Stimulated activated memory B cell treated with anti-CD40 and anti-IgM and Interleukin-4, amounts not matched to agents 10 μg/mL and 1 μg/mL and 100 μg/mL, for 72 hours (primary cell): ENCODE results near the gene ZNF235.
"Not testable (repeated sequence)": the region's sequence is repeated elsewhere in the genome, so short reads cannot be mapped to it uniquely, and the experiment has no call there.

ENCODE experiments used
- ATAC-seq: fragments of 150-1000 bp; cut with Tn5 transposase; 2 replicates; pipeline ENCODE4 v1.10.0; 2021
- H3K27ac Mint-ChIP-seq: one replicate; pipeline ENCODE4 v1.8.0; 2022; ENCODE audit warnings: mild to moderate bottlenecking, mixed read lengths
- H3K27me3 Mint-ChIP-seq: one replicate; pipeline ENCODE4 v1.8.0; 2022; ENCODE audit warnings: mixed read lengths
- H3K36me3 Mint-ChIP-seq: one replicate; pipeline ENCODE4 v1.8.0; 2022; ENCODE audit warnings: mixed read lengths
- H3K4me1 Mint-ChIP-seq: one replicate; pipeline ENCODE4 v1.8.0; 2022; ENCODE audit warnings: mixed read lengths
- H3K4me3 Mint-ChIP-seq: one replicate; pipeline ENCODE4 v1.8.0; 2022; ENCODE audit warnings: mild to moderate bottlenecking, moderate library complexity, mixed read lengths
- H3K9me3 Mint-ChIP-seq: one replicate; pipeline ENCODE4 v1.8.0; 2022; ENCODE audit warnings: mixed read lengths

Gene ZNF235

DNA sequence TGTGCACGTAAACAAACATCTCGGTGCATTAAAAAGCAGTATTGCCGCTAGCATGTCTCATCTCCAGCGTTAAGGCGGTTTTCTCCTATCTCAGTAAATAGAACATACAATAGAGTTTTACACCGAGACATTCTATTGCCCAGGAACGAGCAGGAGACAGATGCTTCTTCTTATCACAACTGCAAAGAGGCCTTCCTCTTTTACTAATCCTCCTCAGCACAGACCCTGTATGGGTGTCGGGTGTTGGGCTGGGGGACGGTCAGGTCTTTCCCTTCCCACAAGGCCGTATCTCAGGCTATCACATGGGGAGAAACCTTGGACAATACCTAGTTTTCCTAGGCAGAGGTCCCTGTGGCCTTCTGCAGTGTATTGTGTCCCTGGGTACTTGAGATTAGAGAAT is 23.9 kb downstream of the ZNF235 start:
- Mint-ChIP-seq H3K9me3 (peaks cover 38% of the 10 kb centered on the region), H3K36me3 (peaks cover 81% of the 10 kb centered on the region), H3K27ac (no peak overlapping the region), H3K4me1 (no peaks in the 10 kb centered on the region), H3K27me3 (no peaks in the 10 kb centered on the region), H3K4me3 (no peak overlapping the region)
- ATAC-seq: no peak

DNA sequence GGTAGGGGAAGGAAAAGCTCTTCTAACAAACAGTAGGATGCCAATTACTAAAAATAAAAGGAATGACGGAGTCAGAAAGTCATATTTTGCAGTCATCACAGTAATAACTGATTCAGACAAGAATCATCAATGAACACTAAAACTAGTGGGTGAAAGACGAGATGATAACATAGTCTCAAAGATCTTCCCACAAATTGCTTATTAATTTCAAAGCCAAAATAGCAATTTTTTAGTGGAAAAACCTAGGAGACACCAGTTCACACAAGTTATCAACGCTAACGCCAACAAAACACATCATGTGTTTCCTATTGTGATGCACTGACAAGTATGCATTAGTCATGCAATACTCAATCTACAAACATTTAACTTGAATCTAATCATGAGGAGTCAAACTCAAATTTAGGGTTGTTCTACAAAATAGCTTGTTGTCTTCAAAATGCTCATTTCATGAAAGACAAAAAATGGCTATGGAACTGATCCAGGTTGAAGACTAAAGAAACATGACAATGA is 26.6 kb downstream of the ZNF235 start:
- Mint-ChIP-seq H3K4me1 (no peaks in the 10 kb centered on the region), H3K27ac (no peak overlapping the region), H3K27me3 (no peaks in the 10 kb centered on the region), H3K4me3 (no peak overlapping the region), H3K36me3 (peaks cover 84% of the 10 kb centered on the region), H3K9me3 (peaks cover 41% of the 10 kb centered on the region)
- no peak for ATAC-seq

DNA sequence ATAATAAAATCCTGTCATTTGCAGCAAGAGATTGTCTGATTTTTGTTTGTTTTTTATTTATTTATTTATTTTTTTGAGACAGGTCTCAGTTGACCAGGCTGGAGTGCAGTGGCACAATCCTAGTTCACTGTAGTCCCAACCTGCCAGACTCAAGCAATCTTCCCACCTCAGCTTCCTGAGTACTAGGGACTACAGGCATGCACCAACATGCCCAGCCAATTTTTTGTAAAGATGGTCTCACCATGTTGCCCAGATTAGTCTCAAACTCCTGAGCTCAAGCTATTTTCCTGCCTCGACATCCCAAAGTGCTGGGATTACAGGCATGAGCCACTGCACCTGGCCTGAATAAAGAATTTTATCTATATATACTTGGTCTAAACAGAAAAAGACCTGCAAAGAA is 27.5 kb downstream of the ZNF235 start:
- Mint-ChIP-seq H3K4me3 (no peak overlapping the region), H3K9me3 (peaks cover 39% of the 10 kb centered on the region), H3K36me3 (peaks cover 84% of the 10 kb centered on the region), H3K4me1 (no peaks in the 10 kb centered on the region), H3K27me3 (no peaks in the 10 kb centered on the region), H3K27ac (no peak overlapping the region)
- no peak for ATAC-seq

DNA sequence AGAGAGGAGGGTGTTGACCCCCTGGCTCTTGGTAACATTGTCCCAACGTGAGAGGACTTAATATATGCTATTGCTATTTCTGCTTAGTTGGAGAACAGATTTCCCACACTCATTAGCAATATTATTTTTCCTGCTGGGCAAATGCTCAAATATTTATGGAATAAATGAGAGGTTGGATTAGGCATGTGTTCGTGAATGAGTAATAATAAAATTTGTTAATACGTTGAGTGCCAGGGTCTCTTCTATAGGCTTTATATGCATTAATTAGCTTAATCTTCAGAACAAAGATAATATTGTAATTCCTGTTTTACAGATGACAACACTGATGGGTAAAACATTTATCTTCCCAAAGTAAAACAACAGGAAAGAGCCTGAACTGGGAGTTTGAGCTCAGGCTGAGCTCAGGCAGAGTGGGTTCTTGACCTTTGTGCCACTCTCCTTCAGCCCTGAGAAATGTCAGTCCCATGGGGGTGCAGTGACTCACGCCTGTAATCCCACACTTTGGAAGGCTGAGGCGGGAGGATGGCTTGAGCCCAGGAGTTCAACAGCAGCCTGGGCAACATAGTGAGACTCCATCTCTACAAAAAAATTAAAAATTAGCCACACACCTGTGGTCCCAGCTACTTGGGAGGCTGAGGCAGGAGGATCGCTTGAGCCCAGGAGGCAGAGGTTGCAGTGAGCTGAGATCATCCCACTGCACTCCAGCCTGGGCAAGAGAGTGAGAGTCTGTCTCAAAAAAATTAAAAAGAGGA is 44.0 kb downstream of the ZNF235 start:
- H3K9me3 Mint-ChIP-seq: peaks cover 42% of the 10 kb centered on the region
- peaks cover 50% of the 10 kb centered on the region for H3K36me3 Mint-ChIP-seq
- peak overlapping the region; percentile 77 for H3K27ac Mint-ChIP-seq
- H3K27me3 Mint-ChIP-seq: no peaks in the 10 kb centered on the region
- peaks cover 14% of the 10 kb centered on the region for H3K4me1 Mint-ChIP-seq
- ATAC-seq: no peak
- H3K4me3 Mint-ChIP-seq: peak overlapping the region; percentile 72

DNA sequence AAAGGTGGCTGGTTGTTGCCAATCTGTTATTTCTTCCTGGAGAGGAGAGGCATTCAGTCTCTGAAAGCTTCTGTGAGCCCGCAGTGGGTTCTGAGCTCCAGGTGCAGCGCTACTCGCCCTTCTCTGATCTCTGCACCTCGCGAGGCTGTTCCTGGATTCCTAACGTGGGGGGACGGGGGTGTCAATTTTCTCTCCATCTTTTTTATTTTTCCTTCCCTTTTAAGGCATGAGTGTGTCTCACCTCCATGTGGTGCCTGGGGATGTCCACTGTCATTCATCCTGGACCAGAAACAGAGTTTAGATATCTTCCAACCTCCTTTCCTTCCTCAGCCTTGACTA is 44.5 kb downstream of the ZNF235 start:
- peaks cover 50% of the 10 kb centered on the region for H3K36me3 Mint-ChIP-seq
- H3K4me3 Mint-ChIP-seq: peak overlapping the region; percentile 72
- peak overlapping the region; percentile 77 for H3K27ac Mint-ChIP-seq
- H3K4me1 Mint-ChIP-seq: peaks cover 14% of the 10 kb centered on the region
- no peaks in the 10 kb centered on the region for H3K27me3 Mint-ChIP-seq
- no peak for ATAC-seq
- H3K9me3 Mint-ChIP-seq: peaks cover 46% of the 10 kb centered on the region

DNA sequence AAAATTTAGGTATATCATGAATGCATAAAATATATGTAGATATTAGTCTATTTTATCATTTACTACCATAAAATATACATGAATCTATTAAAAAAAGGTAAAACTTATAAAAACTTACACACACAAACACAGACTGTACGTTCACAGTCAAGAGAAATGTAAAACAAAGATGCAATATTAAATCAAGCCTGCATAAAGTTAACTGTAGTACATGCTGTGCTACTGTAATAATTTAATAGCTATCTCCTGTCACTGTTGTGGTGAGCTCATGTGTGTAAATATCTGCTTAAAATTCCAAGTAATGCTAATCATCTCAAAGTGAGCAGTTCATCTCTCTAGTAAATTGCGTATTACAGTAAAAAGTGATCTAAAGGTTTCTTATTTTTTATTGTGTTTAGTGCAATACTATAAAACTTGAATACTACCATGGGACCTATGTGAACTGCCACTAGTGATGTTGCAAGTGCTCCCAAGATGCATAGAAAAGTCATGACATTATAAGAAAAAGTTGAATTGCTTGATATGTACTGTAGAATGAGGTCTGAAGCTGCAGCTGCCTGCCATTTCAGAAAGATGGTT is 45.9 kb downstream of the ZNF235 start:
- H3K36me3 Mint-ChIP-seq: peaks cover 57% of the 10 kb centered on the region
- H3K4me1 Mint-ChIP-seq: peaks cover 14% of the 10 kb centered on the region
- ATAC-seq: no peak
- H3K4me3 Mint-ChIP-seq: no peak overlapping the region
- H3K27ac Mint-ChIP-seq: no peak overlapping the region
- no peaks in the 10 kb centered on the region for H3K27me3 Mint-ChIP-seq
- peaks cover 53% of the 10 kb centered on the region for H3K9me3 Mint-ChIP-seq

DNA sequence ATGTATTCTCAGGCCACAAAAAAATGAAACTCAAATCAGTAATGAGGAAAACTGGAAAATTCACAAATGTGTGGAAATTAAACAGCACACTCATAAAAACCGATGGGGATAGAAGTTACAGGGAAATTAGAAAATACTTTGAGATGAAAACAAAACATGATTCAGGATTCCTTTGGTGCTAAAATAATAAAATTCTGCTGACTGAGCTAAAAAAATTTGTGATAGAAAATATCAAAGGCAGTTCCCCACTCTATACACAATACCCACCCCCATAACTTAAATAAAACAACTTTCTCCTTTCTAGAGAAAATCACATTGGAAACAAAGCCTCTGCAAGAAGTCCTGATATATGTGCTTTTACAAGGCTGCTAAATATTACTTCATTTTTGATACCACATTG is 46.7 kb downstream of the ZNF235 start:
- H3K4me3 Mint-ChIP-seq: no peak overlapping the region
- no peak overlapping the region for H3K27ac Mint-ChIP-seq
- no peaks in the 10 kb centered on the region for H3K27me3 Mint-ChIP-seq
- peaks cover 14% of the 10 kb centered on the region for H3K4me1 Mint-ChIP-seq
- H3K9me3 Mint-ChIP-seq: peaks cover 55% of the 10 kb centered on the region
- H3K36me3 Mint-ChIP-seq: peaks cover 63% of the 10 kb centered on the region
- ATAC-seq: no peak

DNA sequence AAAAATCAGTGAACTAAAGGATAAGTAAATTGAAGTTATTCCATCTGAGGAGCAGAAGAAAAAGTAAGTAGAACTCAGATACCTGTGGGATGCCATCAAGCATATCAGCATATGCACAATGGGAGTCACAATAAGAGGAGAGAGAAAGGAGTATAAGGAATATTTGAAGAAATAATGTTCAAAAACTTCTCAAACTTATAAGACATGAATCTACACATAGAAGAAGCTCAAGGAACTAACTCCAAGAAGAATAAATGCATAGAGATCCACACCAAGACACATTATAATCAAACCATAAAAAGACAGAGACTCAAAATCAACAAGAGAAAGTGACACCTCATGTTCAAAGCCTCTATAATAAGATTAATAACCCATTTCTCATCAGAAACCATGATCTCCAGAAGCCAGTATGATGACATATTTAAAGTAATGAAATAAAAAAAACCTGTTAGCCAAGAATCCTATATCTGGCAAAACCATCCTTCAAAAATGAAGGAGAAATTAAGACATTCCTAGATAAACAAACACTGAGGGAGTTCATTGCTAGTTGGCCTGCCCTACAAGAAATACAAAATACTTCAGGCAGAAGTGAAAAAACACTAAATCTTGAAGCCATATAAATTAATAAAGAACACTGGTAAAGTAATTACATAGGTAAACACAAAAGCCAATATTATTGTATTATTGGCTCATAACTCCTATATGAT is 49.0 kb downstream of the ZNF235 start:
- Mint-ChIP-seq H3K4me3 (no peak overlapping the region), H3K9me3 (peaks cover 56% of the 10 kb centered on the region), H3K27me3 (no peaks in the 10 kb centered on the region), H3K4me1 (peaks cover 14% of the 10 kb centered on the region), H3K36me3 (peaks cover 79% of the 10 kb centered on the region), H3K27ac (no peak overlapping the region)
- no peak for ATAC-seq

DNA sequence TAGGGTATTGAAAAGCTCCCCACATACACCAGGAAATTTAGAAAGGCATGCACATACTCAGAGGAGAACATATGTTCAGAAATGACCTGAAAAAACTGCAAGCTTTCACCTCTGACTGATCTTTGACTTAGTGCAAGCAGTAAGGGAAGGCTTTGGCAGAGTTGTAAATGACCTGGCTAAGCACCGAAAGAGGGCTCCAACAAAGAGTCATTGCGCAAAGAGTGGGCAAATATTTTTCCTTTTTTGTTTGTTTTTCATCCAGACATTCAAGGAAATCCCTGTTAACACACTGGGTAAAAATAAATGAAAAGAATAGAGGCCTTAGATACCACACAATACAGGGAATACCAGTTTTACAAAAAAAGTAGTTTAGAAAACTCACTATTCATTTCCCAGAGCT is 50.3 kb downstream of the ZNF235 start:
- Mint-ChIP-seq H3K36me3 (peaks cover 81% of the 10 kb centered on the region), H3K9me3 (peaks cover 63% of the 10 kb centered on the region), H3K4me3 (no peak overlapping the region)

DNA sequence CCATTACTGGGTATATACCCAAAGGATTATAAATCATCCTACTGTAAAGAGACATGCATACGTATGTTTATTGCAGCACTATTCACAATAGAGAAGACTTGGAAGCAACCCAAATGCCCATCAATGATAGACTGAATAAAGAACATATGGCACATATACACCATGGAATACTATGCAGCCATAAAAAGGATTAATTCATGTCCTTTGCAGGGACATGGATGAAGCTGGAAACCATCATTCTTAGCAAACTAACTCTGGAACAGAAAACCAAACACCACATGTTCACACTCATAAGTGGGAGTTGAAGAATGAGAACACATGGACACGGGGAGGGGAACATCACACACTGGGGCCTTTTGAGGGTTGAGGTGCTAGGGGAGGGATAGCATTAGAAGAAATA is 51.4 kb downstream of the ZNF235 start:
- H3K27me3 Mint-ChIP-seq, H3K27ac Mint-ChIP-seq, H3K4me3 Mint-ChIP-seq, ATAC-seq, H3K4me1 Mint-ChIP-seq: not testable (repeated sequence)
- peaks cover 90% of the 10 kb centered on the region for H3K36me3 Mint-ChIP-seq
- H3K9me3 Mint-ChIP-seq: peaks cover 63% of the 10 kb centered on the region

More for the DNA sequence above, 50.3 kb downstream of the ZNF235 start:
- no peak for ATAC-seq
- Mint-ChIP-seq H3K4me1 (peaks cover 2% of the 10 kb centered on the region), H3K27ac (no peak overlapping the region), H3K27me3 (no peaks in the 10 kb centered on the region)

DNA sequence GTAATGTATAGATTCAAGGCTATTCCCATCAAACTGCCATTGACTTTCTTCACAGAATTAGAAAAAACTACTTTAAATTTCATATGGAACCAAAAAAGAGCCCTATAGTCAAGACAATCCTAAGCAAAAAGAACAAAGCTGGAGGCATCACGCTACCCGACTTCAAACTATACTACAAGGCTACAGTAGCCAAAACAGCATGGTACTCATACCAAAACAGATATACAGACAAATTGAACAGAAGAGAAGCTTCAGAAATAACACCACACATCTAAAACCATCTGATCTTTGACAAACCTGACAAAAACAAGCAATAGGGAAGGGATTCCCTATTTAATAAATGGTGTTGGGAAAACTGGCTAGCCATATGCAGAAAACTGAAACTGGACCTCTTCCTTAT is 52.5 kb downstream of the ZNF235 start:
- not testable (repeated sequence) for ATAC-seq, H3K4me1 Mint-ChIP-seq, H3K4me3 Mint-ChIP-seq, H3K27me3 Mint-ChIP-seq, H3K27ac Mint-ChIP-seq
- Mint-ChIP-seq H3K9me3 (peaks cover 52% of the 10 kb centered on the region), H3K36me3 (peaks cover 91% of the 10 kb centered on the region)

DNA sequence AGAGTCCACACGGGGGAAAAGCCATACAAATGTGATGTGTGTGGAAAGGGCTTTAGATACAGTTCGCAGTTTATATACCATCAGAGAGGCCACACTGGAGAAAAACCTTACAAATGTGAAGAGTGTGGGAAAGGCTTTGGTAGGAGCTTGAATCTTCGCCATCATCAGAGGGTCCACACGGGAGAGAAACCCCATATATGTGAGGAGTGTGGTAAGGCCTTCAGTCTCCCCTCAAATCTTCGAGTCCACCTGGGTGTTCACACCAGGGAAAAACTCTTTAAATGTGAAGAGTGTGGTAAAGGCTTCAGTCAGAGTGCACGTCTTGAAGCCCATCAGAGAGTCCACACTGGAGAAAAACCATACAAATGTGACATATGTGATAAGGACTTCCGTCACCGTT is 68.4 kb downstream of the ZNF235 start:
- Mint-ChIP-seq H3K27me3 (no peaks in the 10 kb centered on the region), H3K4me3 (no peak overlapping the region), H3K27ac (no peak overlapping the region), H3K9me3 (peaks cover 33% of the 10 kb centered on the region), H3K36me3 (peaks cover 75% of the 10 kb centered on the region), H3K4me1 (no peaks in the 10 kb centered on the region)
- no peak for ATAC-seq
